Measurements from ENCODE around the gene BAHCC1.

Gene BAHCC1

DNA sequence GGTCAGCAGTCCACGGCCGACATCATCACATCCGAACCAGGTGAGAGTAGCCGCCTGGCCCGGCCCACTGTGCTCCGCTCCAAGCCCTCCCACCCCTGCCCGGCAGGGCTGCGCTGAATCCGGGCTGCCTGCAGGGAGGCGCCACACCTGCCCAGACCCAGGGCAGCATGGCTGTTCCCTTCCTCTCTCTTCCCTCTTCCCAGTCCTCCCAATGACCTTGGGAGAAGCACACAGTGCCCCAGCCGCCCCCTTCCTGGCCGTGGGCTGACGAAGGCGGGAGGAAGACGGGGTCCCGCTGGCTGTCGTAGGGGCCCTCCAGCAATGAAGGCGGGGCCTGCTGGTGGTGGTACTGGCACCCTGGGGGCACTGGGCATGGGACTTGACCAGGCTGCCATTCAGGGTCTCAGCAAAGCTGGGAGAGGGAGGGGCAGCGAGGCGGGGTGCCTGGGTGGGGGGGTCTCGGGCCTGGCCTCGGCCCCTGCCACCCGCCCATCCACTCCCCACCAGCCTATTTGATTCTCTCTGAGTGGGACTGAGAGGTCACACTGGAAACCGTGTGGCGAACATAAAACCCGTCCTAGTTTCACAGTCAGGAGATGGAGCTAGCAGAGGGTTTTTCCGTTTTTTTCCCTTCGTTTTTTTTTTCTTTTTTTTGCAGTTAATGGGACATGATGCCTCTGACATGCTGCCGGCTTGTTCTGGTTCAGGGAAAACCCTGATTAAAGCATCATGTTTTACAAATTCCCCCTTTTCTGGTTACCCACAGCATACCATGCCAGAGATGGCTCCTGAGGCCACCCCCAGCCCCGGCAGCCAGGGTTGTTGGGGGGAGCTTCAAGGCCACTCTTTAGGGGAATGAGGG is 50.6 kb downstream of the BAHCC1 start:
- no peak for DNase-seq

DNA sequence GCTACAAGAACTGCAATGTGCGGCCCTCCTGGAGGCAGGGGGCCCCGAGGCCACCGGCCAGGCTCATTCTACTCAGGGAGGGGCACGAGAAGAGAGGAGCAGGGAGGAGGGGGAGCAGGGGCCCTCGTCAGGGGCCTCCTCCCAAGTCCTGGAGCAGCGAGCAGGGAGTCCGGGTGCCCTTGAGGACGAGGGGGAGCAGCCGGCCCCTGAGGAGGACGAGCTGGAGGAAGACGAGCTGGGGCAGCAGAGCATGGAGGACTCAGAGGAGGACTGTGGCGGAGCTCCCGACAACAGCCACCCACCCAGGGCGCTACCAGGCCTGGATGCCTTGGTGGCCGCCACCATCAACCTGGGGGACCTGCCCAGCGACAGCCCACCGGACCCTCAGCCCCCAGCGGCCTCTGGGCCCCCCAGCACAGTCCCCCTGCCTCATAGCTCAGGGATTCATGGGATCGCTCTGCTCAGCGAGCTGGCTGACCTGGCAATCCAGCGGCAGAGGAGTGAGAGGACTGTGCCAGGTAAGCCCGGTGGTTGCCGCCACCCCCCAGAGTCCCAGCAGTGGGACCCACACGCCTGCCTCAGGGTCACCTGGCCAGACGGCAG is 52.2 kb downstream of the BAHCC1 start:
- DNase-seq = no peak

DNA sequence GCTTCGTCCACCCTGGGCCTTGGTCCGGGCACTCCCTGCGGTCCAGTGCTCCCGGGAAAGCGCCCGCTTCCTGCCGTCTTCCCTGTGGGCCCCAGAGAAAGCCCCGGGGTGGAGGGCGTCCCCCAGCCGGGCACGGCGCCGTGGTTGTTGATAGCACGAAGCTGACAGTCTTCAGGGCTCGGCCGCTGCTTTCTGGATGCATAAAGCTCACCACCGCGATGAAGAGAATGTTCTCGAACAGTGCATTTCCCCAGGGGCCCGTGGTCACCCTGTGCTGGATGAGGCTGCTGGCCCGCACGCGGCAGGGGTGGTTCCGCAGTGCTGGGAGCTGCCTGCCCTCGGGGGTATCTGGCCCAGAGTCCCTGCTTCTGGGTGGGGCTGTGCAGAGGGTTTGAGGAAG is 53.2 kb downstream of the BAHCC1 start:
- no peak for DNase-seq

DNA sequence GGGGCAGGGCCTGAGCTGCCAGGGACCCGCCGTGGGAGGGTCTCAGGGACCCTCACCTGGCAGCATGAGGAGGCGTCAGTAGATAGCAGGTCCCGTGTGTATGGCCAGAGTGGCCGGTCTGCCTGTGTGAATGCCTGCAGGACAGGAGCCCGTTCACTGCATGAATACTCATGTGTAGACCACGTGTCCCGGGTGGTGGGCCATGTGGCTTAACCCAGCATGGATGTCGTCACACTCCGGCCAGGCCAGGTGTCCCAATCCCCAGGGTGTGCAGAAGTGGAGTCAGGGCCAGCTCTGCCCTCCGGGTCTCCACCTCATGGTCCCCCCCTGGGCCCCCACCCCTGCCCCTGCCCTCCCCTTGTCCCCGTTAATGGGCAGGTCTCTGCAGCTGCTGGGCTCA is 53.7 kb downstream of the BAHCC1 start:
- no peak for DNase-seq

DNA sequence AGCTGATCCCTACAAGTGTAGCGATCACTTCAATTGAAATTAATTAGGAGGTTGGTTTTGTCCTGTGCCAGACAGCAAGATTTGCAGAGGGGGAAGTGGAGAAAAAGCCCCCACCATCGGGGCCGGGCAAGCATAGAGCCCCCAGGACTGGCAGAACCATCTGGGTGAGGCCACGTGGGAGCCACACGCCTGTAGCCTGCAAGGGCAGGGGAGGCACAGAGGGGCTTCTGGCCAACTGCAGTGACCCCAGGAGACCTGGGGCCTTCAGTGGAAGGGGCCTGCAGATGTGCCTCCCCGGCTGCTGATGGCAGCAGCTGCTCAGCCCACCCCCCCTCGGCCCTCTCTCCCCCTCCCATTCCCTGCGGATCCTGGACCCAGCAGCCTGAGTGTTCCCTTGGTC is 54.1 kb downstream of the BAHCC1 start:
- DNase-seq = no peak

DNA sequence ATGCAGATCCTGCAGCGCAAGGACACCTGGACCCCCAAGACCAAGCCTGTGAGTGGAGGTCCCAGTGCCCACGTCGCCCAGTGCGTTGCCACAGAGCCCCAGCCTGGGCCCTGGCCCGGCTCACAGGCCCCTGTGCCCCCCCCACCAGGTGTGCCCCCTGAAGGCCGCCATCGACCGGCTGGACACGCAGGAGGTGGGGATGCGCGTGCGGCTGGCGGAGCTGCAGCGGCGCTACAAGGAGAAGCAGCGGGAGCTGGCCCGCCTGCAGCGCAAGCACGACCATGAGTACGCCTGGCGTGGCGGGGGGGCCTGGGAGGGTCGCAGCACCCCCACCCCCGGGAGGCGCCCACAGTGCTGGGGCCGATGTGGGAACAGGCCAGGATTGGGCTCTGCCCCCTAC is 56.6 kb downstream of the BAHCC1 start:
- DNase-seq = no peak

DNA sequence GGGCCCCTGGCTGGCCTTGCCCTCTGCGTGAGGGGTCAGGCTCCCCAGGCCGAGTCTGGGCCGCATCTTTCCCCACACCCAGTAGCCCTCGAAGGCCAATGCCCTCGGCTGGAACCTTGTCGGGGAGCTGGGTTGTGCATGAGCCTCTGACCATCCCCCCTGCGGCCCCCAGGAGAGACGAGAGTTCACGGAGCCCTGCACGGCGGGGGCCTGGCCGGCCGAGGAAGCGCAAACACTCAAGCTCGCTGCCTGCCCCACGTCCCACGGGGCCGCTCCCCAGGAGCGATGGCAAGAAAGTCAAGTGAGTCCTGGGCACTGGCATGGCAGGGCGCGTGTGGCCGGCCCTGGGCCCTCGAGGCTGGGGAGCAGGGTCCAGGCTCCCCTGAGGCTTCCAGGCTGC is 57.3 kb downstream of the BAHCC1 start:
- DNase-seq = no peak

DNA sequence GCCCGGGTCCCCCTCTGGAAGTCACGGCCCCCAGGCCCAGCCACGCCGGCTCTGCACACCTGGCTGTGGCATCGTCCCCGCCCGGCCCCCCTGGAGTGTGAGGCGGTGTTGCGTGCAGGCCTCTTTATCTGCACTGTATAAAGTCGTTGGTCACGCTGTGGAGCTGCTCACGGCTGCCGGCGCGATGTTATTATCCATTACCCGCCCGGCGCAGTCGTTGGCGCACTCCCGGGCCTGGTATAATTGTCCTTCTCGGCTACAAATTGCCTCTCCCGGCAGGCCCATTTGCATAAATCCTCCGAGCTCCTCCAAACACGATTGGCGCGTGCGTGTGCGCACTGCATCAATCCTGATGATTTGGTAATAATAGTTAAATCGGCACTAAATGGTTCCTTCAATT is 57.8 kb downstream of the BAHCC1 start:
- DNase-seq = no peak

DNA sequence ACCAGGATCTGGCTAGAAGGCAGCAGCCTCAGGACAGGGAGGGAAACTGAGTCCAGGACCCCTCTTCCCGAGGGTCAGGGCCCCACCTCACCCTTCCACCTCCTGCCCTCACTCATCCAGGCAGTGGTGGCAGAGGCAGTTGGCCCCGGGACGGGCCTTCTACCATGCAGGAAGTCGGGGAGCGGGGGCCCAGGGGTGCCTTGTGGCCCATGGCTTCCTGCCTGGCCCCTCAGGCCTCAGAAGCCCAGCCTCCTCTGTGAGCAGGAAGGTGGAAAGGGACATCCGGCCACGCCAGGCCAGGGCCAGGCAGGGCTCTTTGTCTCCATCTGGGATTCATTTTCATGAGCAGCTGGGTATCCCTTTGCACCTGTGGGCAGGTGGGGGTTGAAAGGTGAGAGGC is 58.5 kb downstream of the BAHCC1 start:
- DNase-seq = no peak

DNA sequence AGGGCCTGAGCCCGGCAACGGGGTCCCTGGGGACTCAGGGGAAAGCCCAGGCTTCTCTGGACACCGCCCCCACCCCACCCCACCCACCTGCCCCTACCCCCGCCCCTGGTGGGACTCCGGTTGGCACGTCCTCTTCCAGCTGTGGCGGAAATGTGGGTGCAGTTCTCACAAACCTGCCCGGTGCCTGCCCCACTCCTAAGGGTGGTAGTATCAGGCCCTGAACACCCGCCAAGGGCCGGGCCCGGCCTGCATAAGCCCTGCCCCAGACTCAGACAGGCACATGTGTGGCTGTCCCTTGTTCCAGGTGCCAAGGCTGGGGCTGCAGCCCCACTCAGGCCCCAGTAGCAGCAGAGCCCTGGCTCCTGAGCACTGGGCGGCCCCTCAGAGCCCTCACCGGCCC is 59.2 kb downstream of the BAHCC1 start:
- DNase-seq = no peak

DNA sequence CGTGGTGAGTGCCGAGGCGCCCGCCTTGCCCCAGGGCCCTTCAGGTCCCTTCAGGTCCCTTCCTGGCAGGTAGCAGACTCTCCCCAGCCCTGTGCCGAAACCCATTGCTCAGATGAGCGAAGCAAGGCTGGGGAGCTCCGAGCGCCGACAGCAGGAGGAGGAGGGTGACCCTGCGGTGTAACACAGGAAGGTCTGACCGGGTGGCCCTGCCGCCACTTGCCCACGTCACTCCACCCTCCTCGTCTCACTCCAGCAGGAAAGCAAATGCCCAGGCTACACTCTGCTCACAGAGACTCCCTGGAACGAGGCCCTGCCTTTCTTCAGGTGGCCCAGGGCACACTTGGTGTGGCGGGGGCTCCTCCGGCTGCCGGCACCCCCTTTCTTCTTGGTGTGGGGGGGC is 60.1 kb downstream of the BAHCC1 start:
- DNase-seq = no peak

DNA sequence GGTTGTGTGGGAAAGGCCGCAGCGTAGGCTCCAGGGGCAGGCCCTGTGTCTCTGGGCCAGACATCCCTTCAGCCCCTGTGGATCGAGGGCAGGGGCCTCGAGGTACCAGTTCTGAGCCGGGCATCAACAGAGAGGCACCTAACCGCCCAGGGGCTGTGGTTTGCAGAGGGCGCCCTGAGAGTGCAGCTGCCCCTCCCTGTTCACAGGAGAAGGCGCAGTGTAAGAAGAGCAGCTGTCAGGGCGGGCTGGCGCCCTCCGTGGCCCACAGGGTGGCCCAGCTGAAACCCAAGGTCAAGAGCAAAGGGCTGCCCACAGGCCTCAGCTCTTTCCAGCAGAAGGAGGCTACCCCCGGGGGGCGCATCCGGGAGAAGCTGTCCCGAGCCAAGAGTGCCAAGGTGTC is 60.8 kb downstream of the BAHCC1 start:
- DNase-seq = no peak

DNA sequence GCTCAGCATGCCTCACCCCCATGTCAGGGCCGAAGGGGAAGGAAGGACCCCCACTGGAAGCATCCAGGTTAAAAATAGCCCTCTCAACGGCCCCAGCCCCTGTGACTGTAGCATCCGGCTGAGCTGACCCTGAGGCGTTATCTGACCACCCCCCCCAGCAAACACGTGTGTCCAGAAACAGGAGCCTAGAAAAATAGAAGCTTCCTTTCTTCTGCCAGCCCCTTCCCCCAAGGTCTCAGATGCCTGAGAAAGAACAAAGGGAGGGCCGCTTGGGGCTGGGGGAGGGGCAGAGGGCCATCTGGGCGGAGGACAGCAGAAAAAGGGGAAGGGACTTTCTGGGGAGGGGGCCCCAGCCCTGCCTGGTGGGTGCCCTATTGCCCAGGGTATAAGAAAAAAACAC is 61.5 kb downstream of the BAHCC1 start:
- no peak for DNase-seq

DNA sequence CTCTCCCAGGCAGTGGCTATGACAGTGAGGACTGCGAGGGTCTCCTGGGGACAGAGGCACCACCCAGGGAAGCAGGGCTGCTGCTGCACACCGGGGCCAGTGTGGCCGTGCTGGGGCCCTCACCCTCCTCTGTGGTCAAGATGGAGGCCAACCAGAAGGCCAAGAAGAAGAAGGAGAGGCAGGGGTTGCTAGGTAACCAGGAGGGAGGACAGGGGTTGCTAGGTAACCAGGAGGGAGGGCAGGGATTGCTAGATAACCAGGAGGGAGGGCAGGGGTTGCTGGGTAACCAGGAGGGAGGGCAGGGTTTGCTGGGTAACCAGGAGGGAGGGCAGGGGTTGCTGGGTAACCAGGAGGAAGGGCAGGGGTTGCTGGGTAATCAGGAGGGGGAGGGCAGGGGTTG is 62.1 kb downstream of the BAHCC1 start:
- DNase-seq = no peak

DNA sequence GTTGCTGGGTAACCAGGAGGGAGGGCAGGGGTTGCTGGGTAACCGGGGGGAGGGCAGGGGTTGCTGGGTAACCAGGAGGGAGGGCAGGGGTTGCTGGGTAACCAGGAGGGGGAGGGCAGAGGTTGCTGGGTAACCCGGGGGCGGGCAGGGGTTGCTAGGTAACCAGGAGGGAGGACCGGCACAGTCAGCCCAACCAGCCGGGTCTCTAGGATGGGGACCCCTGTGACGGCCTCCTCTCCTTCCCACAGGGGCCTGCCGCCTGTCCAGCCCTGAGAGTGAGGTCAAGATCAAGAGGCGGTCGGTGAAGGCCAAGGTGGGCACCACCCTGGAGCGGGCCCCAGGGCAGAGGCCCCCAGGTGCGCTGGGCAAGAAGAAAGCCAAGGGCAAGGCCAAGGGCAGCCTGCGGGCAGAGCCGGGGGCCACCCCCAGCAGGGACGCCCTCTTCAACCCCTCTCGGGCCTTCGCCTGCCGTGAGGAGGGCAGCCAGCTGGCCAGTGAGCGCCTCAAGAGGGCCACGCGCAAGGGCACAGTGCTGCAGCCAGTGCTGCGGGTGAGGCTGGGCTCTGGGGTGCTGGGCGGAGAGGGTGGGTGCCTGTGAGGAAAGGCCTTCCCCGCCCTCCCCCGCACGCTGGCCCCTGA is 62.8 kb downstream of the BAHCC1 start:
- DNase-seq = no peak

DNA sequence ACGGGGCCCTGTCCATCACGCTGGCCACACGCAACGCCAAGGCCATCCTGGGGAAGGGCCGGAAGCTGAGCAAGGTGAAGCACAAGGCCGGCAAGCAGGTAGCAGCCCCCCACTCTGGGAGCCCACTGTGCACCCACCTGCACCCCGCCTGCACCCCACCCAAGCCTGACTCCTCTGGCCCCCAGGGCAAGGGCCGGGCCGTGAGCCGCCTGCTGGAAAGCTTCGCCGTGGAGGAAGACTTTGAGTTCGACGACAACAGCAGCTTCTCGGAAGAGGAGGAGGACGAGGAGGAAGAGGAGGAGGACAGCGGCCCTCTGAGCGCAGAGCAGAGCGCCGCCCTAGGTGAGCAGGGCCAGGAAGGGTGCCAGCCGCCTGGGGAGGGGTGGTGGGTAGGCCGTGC is 63.4 kb downstream of the BAHCC1 start:
- DNase-seq = no peak

DNA sequence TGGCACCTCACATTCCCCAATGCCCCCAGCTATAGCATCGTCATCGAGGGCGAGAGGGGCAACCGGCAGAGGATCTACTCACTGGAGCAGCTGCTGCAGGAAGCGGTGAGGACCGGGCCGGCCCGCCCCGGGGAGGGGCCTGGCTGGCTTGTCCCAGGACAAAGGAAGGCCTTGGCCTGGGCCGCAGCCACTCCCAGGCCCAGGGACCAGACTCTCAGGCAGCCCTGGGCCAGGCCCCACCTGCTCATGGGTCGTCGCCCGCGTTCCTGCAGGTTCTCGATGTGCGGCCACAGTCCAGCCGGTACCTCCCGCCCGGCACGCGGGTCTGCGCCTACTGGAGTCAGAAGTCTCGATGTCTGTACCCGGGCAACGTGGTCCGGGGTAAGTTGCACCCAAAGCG is 64.0 kb downstream of the BAHCC1 start:
- no peak for DNase-seq

DNA sequence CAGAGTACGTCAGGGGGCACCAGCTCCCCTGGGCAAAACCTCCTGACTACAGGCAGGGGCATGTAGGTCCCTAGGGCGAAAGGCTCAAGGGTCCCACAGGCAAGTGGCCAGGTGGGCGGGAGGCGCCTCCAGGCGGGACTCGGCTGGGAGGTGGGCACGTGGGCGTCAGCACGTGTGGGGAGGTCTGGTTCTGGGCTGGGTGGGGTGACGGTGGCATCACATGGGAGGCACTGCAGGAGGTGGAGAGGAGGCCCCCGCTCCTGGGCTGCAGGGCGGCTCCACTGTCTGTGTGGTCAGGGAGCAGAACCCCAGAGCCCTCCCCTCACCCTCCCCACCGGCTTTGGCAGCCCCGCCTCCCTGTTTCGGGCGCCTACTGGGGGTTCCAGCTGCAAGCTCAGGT is 64.6 kb downstream of the BAHCC1 start:
- no peak for DNase-seq

DNA sequence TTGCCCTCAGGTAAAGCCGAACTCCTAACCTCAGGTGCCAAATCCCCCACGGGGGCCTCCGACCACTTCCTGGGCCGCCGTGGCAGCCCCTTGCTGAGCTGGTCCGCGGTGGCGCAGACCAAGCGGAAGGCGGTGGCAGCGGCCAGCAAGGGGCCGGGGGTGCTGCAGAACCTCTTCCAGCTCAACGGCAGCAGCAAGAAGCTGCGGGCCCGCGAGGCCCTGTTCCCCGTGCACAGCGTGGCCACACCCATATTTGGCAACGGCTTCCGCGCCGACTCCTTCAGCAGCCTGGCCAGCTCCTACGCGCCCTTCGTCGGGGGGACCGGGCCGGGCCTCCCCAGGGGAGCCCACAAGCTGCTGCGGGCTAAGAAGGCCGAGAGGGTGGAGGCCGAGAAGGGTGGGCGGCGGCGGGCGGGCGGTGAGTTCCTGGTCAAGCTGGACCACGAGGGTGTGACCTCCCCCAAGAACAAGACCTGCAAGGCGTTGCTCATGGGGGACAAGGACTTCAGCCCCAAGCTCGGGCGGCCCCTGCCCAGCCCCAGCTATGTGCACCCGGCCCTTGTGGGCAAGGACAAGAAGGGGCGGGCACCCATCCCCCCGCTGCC is 65.7 kb downstream of the BAHCC1 start:
- DNase-seq = no peak

DNA sequence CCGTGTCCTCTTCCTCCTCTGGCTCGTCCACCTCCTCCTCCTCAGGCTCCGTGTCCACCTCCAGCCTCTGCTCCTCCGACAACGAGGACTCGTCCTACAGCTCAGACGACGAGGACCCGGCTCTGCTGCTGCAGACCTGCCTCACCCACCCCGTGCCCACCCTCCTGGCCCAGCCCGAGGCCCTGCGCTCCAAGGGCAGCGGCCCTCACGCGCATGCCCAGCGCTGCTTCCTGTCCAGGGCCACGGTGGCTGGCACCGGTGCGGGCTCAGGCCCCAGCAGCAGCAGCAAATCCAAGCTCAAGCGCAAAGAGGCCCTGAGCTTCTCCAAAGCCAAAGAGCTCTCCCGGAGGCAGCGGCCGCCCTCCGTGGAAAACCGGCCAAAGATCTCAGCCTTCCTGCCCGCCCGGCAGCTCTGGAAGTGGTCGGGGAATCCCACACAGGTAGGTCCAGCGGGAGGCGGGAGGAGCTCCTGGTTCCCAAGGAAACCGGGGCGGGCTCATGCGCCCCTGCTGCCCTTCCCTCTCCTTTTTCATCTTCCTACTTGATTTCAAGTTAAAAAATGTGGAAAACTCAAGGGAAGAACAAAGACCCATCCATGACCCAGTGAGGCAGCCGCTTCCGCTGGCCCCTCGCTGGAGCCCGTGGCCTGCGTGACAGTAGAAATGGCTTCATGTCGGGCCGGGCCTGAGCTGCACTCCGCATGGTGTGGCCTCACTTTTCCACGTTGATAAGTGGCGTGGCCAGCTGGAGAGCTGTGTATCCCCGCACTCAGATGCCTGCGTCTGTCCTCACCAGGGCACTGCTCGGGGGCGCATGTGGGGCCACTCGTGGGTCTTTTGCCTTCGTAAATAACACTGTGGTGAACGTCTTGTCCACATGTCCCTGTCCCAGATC is 66.6 kb downstream of the BAHCC1 start:
- no peak for DNase-seq

DNA sequence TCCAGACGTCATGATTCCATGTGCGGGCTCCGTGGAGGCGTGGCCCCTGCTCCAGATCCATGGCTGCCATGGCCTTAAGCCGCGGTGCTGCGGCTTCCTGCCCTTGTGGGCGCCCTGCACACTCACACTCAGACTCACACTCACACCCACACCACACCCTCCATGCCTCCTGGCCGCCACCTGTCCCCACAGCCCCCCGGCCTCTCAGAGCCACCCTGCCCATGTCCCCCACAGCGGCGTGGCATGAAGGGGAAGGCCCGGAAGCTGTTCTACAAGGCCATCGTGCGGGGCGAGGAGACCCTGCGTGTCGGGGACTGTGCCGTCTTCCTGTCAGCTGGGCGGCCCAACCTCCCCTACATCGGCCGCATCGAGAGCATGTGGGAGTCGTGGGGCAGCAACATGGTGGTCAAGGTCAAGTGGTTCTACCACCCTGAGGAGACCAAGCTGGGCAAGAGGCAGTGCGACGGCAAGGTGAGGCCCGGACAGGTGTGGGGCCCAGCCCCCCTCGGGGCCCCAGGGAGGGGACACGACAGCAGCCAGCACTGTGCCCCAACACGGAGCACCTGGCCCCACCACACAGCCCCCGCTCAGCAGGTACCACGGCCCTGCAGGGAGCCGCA is 67.4 kb downstream of the BAHCC1 start:
- no peak for DNase-seq

DNA sequence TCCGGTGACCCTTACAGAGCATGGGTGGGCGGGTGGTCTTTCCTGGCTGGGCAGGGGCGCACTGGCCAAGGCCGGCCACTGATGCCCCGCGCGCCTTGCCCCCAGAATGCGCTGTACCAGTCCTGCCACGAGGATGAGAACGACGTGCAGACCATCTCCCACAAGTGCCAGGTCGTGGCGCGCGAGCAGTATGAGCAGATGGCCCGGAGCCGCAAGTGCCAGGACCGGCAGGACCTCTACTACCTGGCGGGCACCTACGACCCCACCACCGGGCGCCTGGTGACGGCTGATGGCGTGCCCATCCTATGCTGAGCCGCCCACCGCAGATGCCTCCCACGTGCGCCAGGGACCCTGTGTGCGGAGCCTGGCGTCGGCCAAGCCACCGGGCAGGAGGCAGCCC is 68.2 kb downstream of the BAHCC1 start:
- no peak for DNase-seq
